Natural killer cell (primary cell): Measurements from ENCODE around the gene STXBP6. TPM values are rescaled to one million over a fixed set of nuclear protein-coding genes. Genes with fewer than 3 reads are reported as not detected.

Experiments used
- ATAC-seq, 3 donors: fragments of 150-1000 bp in 2 of 3; fragments of 200-7000 bp in 1 of 3; cut with Tn5 transposase; 1 replicate in 1 of 3; 2 replicates in 2 of 3; pipeline ENCODE4 v1.10.0; 2021; ENCODE audit warnings: mild to moderate bottlenecking in 2 of 3, moderate library complexity in 2 of 3
- DNase-seq, 2 donors: peaks; one replicate each; pipeline versions ENCODE4 v3.0.0 to v3.0.0-alpha.2; 2013 to 2021; ENCODE audit warnings: mixed read lengths in 1 of 2
- H3K27ac ChIP-seq: one replicate; pipeline ENCODE4 v1.5.1; 2013; ENCODE audit warnings: mild to moderate bottlenecking, low read length
- H3K27me3 ChIP-seq: one replicate; pipeline ENCODE4 v1.6.1; 2013; ENCODE audit warnings: low read length; ENCODE audit not compliant: control insufficient read depth, insufficient read depth
- H3K36me3 ChIP-seq: one replicate; pipeline ENCODE4 v1.6.1; 2013; ENCODE audit warnings: low read length; ENCODE audit not compliant: control insufficient read depth, insufficient read depth
- H3K4me1 ChIP-seq: one replicate; pipeline ENCODE4 v1.6.1; 2013; ENCODE audit warnings: low read length; ENCODE audit not compliant: control insufficient read depth, insufficient read depth
- H3K4me3 ChIP-seq: one replicate; pipeline ENCODE4 v1.5.1; 2013; ENCODE audit warnings: low read length
- H3K9me3 ChIP-seq: one replicate; pipeline ENCODE4 v1.6.1; 2013; ENCODE audit warnings: low read length; ENCODE audit not compliant: control insufficient read depth, insufficient read depth
- H3K27ac Mint-ChIP-seq, 2 donors: one replicate each; pipeline ENCODE4 v1.8.0; 2022; ENCODE audit warnings: mild to moderate bottlenecking in 2 of 2, mixed read lengths in 2 of 2, moderate library complexity in 1 of 2
- H3K27me3 Mint-ChIP-seq, 2 donors: one replicate each; pipeline ENCODE4 v1.8.0; 2022; ENCODE audit warnings: low read depth in 2 of 2, mixed read lengths in 2 of 2
- H3K36me3 Mint-ChIP-seq: one replicate; pipeline ENCODE4 v1.8.0; 2022; ENCODE audit warnings: mixed read lengths
- H3K4me1 Mint-ChIP-seq, 2 donors: one replicate each; pipeline ENCODE4 v1.8.0; 2022; ENCODE audit warnings: mixed read lengths in 2 of 2
- H3K4me3 Mint-ChIP-seq: one replicate; pipeline ENCODE4 v1.8.0; 2022; ENCODE audit warnings: mild to moderate bottlenecking, moderate library complexity, mixed read lengths
- H3K9me3 Mint-ChIP-seq, 2 donors: one replicate each; pipeline ENCODE4 v1.8.0; 2022; ENCODE audit warnings: mixed read lengths in 2 of 2
- WGBS: methylation state at CpG from one replicate; pipeline ENCODE4 v1.1.7; 2013; ENCODE audit warnings: missing lambda C conversion rate; ENCODE audit not compliant: insufficient coverage; 5-methylcytosine and 5-hydroxymethylcytosine counted together
- intact Hi-C: fragments of 100-400 bp; cut with micrococcal nuclease; formaldehyde crosslinking; loops from one replicate; pipeline ENCODE4 v1.14.2; 2022
- total RNA-seq, 4 donors: library from RNA; stranded (reverse); fragments of 120-200 nt in 1 of 4; gene quantifications; one replicate each; pipeline versions ENCODE4 v1.2.3 to v1.2.4, GENCODE V29; 2013 to 2022
- TF ChIP-seq, protein P1 (sequence below): fragments of 200-600 bp; IDR thresholded peaks from one replicate; pipeline ENCODE4 v1.8.0; 2022; ENCODE audit warnings: antibody characterized with exemption

STXBP6 gene
- total RNA-seq, 3 donors from 2014 or later (not counting 1 experiment from before 2014, with no cell fraction given), result 0.20 TPM; not detected in 2

DNA sequence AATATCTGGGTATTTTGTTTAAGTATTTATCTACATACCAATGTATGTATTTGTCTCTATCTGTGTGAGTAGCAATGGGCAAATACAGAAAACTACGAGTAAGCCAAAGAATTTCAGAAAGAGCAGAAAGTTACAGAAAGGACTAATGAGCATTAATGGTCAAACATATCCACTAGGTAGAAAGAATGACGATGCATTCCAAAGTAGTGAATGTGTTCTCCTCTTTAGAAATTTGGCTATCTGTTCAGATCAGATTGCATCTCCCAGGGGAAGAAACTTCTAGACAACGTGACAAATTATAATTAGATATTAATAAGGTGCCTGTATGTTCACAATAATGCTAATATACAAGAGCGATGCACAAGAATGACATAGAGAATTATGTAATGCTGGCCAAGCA, 221.5 kb downstream of the STXBP6 start:
- DNase-seq (no peak), ATAC-seq (no peak)
- Mint-ChIP-seq H3K9me3 (no peaks in the 10 kb centered on the region), H3K4me1 (no peaks in the 10 kb centered on the region), H3K4me3 (no peak overlapping the region), H3K27me3 (peaks cover 6 to 11% of the 10 kb centered on the region in 2 donors), H3K27ac (no peak overlapping the region), H3K36me3 (no peaks in the 10 kb centered on the region)
- TF ChIP-seq, protein P1, sequence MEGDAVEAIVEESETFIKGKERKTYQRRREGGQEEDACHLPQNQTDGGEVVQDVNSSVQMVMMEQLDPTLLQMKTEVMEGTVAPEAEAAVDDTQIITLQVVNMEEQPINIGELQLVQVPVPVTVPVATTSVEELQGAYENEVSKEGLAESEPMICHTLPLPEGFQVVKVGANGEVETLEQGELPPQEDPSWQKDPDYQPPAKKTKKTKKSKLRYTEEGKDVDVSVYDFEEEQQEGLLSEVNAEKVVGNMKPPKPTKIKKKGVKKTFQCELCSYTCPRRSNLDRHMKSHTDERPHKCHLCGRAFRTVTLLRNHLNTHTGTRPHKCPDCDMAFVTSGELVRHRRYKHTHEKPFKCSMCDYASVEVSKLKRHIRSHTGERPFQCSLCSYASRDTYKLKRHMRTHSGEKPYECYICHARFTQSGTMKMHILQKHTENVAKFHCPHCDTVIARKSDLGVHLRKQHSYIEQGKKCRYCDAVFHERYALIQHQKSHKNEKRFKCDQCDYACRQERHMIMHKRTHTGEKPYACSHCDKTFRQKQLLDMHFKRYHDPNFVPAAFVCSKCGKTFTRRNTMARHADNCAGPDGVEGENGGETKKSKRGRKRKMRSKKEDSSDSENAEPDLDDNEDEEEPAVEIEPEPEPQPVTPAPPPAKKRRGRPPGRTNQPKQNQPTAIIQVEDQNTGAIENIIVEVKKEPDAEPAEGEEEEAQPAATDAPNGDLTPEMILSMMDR, result no peak
- Histone ChIP-seq H3K36me3 (no peaks in the 10 kb centered on the region), H3K4me3 (no peak overlapping the region), H3K27me3 (no peaks in the 10 kb centered on the region), H3K9me3 (no peaks in the 10 kb centered on the region), H3K27ac (no peak overlapping the region), H3K4me1 (no peaks in the 10 kb centered on the region)
- 95% methylated on average over 2 of the region's 4 CpGs for WGBS
- intact Hi-C loops, result no loop called here

DNA sequence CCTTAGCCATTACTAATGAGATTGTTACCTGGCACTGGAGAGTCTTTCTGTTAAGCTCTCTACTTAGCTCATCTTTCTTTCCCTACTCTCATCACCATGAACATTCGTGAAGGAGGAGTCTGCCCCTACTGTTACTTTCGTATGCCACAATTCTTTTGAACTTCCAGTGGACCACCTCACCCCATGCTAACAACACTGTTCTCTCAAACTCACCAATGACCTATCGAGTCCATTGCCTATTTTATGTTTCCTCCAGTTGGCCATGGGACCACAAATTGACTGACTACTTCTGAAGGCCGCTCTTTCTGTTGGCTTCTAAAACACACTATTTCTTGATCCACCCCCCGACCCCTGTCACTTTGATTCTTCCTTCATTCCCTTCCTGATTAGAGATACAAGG, 223.6 kb downstream of the STXBP6 start:
- intact Hi-C loops, result no loop called here
- Mint-ChIP-seq H3K4me3 (no peak overlapping the region), H3K36me3 (no peaks in the 10 kb centered on the region), H3K9me3 (no peaks in the 10 kb centered on the region), H3K27me3 (peaks cover 18% of the 10 kb centered on the region in 2 donors), H3K27ac (no peak overlapping the region), H3K4me1 (no peaks in the 10 kb centered on the region)
- H3K27ac ChIP-seq, result no peak overlapping the region
- H3K4me3 ChIP-seq, result no peak overlapping the region
- no peaks in the 10 kb centered on the region for H3K4me1 ChIP-seq
- WGBS, result 89% methylated on average over 5 of the region's 5 CpGs
- H3K9me3 ChIP-seq, result no peaks in the 10 kb centered on the region
- TF ChIP-seq, protein P1, result no peak
- H3K27me3 ChIP-seq, result no peaks in the 10 kb centered on the region
- H3K36me3 ChIP-seq, result no peaks in the 10 kb centered on the region
- DNase-seq, result no peak
- no peak for ATAC-seq

DNA sequence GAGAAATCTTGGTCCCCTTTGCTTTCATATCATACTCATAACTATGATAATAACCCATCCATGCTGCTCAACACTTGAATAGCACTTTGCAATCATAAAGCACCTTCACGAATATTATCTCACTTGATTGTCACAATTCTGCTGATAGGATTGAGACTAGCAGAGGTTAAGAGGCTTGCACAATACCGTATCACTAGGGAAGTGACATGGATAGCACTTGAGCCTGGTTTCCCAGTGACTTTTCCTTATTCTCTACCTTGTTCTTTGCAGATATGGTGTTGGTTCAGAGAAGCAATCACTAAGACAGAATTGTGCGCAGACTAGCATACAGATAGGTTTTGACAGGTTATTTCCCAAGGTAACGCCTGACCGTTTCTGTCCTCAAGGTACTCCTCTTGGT, 229.3 kb downstream of the STXBP6 start:
- ATAC-seq, result no peak
- no peak for DNase-seq
- Mint-ChIP-seq H3K36me3 (no peaks in the 10 kb centered on the region), H3K27ac (no peak overlapping the region), H3K4me1 (no peaks in the 10 kb centered on the region), H3K9me3 (no peaks in the 10 kb centered on the region), H3K27me3 (peaks cover 23 to 43% of the 10 kb centered on the region in 2 donors), H3K4me3 (no peak overlapping the region)
- TF ChIP-seq, protein P1, result no peak
- no peaks in the 10 kb centered on the region for H3K9me3 ChIP-seq
- no peak overlapping the region for H3K4me3 ChIP-seq
- no peaks in the 10 kb centered on the region for H3K27me3 ChIP-seq
- H3K36me3 ChIP-seq, result no peaks in the 10 kb centered on the region
- WGBS, result 88% methylated on average over 5 of the region's 5 CpGs
- intact Hi-C loops, result no loop called here
- H3K27ac ChIP-seq, result no peak overlapping the region
- no peaks in the 10 kb centered on the region for H3K4me1 ChIP-seq

DNA sequence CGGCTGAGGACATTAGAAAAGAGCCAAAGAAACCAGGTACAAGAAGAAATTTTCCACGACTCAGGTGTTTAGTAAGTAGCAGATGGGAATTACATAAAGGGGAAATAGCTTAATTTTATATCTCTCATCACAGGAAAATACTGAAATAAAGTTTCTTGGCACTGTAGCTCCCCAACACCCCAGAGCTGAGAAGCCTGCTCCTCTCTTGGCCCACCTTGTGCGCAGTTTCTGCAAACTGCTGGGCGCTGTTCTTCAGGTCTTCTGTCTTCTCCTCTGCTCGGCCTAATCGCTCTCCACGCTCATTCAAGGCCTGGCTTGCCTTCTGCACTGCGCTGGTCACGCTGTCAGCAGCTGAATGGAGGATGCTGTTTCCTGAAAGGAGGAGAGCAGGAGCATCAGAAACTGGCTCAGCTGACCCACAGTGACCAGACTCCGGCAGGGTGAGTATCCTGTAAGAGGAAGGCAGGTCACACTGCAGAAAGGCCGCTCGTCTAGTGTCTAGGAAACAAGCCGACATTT, 231.1 kb downstream of the STXBP6 start:
- TF ChIP-seq, protein P1, result no peak
- WGBS, result 87% methylated on average over 12 of the region's 13 CpGs
- H3K36me3 Mint-ChIP-seq, result no peaks in the 10 kb centered on the region

More for the DNA sequence above, 231.1 kb downstream of the STXBP6 start:
- DNase-seq, result no peak
- ATAC-seq, result no peak
- H3K27me3 Mint-ChIP-seq, result peaks cover 23 to 43% of the 10 kb centered on the region in 2 donors
- no peaks in the 10 kb centered on the region for H3K4me1 ChIP-seq
- H3K27ac Mint-ChIP-seq, result no peak overlapping the region
- no peaks in the 10 kb centered on the region for H3K9me3 Mint-ChIP-seq
- H3K4me3 Mint-ChIP-seq, result no peak overlapping the region
- H3K4me1 Mint-ChIP-seq, result no peaks in the 10 kb centered on the region
- intact Hi-C loops, result no loop called here
- H3K36me3 ChIP-seq, result no peaks in the 10 kb centered on the region
- no peak overlapping the region for H3K27ac ChIP-seq
- H3K27me3 ChIP-seq, result no peaks in the 10 kb centered on the region
- H3K4me3 ChIP-seq, result no peak overlapping the region
- no peaks in the 10 kb centered on the region for H3K9me3 ChIP-seq
